ENCODE results near the gene G3BP2. TPM values are rescaled to one million over a fixed set of nuclear protein-coding genes. Genes with fewer than 3 reads are reported as not detected.

The G3BP2 gene
- total and polyA plus RNA-seq, 2 experiments from 2014 or later = 103 to 411 TPM

DNA sequence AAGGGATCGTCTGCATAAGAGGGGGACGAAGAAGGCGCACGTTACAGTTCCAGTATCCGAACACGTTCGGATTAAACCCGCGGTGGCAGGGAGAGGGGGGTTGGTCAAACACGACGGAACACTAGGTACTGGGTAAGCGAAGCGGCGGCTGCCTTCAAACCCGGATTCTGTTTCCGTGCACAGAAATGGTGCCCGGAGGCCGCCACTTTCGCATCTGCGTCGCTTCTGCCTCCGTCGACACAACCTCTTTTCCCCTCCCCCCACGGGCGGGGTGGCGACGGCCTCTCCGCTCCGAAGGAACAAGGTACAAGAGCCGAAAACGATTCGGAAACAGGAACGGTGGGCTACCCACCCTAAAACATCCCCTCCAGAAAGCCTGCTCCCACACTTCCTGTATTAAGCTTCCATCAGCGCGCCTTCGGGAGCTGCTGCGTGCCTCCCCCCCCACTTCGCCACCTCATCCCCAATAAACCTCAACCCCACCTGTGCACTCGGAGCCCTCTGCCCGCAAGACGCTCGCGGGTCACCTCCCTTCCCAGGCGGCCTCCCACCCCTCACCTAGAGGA is 667 bp downstream of the G3BP2 start (continued):
- TF ChIP-seq, protein P1, sequence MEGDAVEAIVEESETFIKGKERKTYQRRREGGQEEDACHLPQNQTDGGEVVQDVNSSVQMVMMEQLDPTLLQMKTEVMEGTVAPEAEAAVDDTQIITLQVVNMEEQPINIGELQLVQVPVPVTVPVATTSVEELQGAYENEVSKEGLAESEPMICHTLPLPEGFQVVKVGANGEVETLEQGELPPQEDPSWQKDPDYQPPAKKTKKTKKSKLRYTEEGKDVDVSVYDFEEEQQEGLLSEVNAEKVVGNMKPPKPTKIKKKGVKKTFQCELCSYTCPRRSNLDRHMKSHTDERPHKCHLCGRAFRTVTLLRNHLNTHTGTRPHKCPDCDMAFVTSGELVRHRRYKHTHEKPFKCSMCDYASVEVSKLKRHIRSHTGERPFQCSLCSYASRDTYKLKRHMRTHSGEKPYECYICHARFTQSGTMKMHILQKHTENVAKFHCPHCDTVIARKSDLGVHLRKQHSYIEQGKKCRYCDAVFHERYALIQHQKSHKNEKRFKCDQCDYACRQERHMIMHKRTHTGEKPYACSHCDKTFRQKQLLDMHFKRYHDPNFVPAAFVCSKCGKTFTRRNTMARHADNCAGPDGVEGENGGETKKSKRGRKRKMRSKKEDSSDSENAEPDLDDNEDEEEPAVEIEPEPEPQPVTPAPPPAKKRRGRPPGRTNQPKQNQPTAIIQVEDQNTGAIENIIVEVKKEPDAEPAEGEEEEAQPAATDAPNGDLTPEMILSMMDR (conservative IDR thresholded peaks at IDR 0.05; ENCODE audit: low read depth in 2 of 2) = no peak
- TF ChIP-seq ZNF331 (CRISPR knock-in tag; IDR thresholded peaks at IDR 0.05; ENCODE audit: low read depth) (no peak), ZNF114 (CRISPR knock-in tag; IDR thresholded peaks at IDR 0.05) (no peak)

- peaks cover 48% of the 10 kb centered on the region for H4K20me1 ChIP-seq (replicated peaks; ENCODE audit: insufficient read depth)
Observed at GRCh38 chr4:75671802-75672421, 1.3 kb downstream of the G3BP2 start.

More at GRCh38 chr4:75671802-75672421, 1.3 kb downstream of the G3BP2 start:
- Histone ChIP-seq H3K9me2 (ENCODE audit: insufficient read depth) (no peaks in the 10 kb centered on the region), H3K27me3 (ENCODE audit: insufficient read depth) (no peaks in the 10 kb centered on the region), H3K4me2 (peak overlapping the region; percentile 97), H3F3A (replicated peaks; ENCODE audit: low read depth) (peaks cover 9% of the 10 kb centered on the region; the same call in 1 of the 2 replicates), H3K79me2 (replicated peaks; ENCODE audit: insufficient read depth) (peaks cover 85% of the 10 kb centered on the region), H2AFZ (no peak overlapping the region), H3K4me1 (ENCODE audit: insufficient read depth) (peaks cover 65% of the 10 kb centered on the region), H3K27ac (ENCODE audit: low read depth) (peak overlapping the region; percentile 95), H3K4me3 (peak overlapping the region; percentile 95), H3K36me3 (ENCODE audit: insufficient read depth) (no peaks in the 10 kb centered on the region)
- Mint-ChIP-seq H3K9me3 (no peaks in the 10 kb centered on the region; the same call in 1 of the 3 replicates), H3K36me3 (ENCODE audit: low read depth) (peaks cover 3% of the 10 kb centered on the region; the same call in 2 of the 3 replicates), H3K4me3 (peak overlapping the region; percentile 92), H3K4me1 (peaks cover 63% of the 10 kb centered on the region), H3K27ac (peak overlapping the region; percentile 97), H3K27me3 (ENCODE audit: insufficient read depth, low read depth, poor library complexity) (peaks cover 23% of the 10 kb centered on the region)
- TF ChIP-seq CREB1 (CRISPR knock-in tag; IDR thresholded peaks at IDR 0.05; ENCODE audit: low read depth) = no peak
- TF ChIP-seq, protein P2, sequence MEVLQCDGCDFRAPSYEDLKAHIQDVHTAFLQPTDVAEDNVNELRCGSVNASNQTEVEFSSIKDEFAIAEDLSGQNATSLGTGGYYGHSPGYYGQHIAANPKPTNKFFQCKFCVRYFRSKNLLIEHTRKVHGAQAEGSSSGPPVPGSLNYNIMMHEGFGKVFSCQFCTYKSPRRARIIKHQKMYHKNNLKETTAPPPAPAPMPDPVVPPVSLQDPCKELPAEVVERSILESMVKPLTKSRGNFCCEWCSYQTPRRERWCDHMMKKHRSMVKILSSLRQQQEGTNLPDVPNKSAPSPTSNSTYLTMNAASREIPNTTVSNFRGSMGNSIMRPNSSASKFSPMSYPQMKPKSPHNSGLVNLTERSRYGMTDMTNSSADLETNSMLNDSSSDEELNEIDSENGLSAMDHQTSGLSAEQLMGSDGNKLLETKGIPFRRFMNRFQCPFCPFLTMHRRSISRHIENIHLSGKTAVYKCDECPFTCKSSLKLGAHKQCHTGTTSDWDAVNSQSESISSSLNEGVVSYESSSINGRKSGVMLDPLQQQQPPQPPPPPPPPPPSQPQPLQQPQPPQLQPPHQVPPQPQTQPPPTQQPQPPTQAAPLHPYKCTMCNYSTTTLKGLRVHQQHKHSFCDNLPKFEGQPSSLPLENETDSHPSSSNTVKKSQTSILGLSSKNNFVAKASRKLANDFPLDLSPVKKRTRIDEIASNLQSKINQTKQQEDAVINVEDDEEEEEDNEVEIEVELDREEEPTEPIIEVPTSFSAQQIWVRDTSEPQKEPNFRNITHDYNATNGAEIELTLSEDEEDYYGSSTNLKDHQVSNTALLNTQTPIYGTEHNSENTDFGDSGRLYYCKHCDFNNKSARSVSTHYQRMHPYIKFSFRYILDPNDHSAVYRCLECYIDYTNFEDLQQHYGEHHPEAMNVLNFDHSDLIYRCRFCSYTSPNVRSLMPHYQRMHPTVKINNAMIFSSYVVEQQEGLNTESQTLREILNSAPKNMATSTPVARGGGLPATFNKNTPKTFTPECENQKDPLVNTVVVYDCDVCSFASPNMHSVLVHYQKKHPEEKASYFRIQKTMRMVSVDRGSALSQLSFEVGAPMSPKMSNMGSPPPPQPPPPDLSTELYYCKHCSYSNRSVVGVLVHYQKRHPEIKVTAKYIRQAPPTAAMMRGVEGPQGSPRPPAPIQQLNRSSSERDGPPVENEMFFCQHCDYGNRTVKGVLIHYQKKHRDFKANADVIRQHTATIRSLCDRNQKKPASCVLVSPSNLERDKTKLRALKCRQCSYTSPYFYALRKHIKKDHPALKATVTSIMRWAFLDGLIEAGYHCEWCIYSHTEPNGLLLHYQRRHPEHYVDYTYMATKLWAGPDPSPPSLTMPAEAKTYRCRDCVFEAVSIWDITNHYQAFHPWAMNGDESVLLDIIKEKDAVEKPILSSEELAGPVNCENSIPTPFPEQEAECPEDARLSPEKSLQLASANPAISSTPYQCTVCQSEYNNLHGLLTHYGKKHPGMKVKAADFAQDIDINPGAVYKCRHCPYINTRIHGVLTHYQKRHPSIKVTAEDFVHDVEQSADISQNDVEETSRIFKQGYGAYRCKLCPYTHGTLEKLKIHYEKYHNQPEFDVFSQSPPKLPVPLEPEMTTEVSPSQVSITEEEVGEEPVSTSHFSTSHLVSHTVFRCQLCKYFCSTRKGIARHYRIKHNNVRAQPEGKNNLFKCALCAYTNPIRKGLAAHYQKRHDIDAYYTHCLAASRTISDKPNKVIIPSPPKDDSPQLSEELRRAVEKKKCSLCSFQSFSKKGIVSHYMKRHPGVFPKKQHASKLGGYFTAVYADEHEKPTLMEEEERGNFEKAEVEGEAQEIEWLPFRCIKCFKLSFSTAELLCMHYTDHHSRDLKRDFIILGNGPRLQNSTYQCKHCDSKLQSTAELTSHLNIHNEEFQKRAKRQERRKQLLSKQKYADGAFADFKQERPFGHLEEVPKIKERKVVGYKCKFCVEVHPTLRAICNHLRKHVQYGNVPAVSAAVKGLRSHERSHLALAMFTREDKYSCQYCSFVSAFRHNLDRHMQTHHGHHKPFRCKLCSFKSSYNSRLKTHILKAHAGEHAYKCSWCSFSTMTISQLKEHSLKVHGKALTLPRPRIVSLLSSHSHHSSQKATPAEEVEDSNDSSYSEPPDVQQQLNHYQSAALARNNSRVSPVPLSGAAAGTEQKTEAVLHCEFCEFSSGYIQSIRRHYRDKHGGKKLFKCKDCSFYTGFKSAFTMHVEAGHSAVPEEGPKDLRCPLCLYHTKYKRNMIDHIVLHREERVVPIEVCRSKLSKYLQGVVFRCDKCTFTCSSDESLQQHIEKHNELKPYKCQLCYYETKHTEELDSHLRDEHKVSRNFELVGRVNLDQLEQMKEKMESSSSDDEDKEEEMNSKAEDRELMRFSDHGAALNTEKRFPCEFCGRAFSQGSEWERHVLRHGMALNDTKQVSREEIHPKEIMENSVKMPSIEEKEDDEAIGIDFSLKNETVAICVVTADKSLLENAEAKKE (CRISPR knock-in tag; IDR thresholded peaks at IDR 0.05) = no peak
- TF ChIP-seq STAT1 (IDR thresholded peaks at IDR 0.05; ENCODE audit: unreplicated experiment) = no peak
- no peak for TF ChIP-seq EZH2phosphoT487 (IDR thresholded peaks at IDR 0.05; ENCODE audit: unreplicated experiment)
- TF ChIP-seq ZNF331 (CRISPR knock-in tag; IDR thresholded peaks at IDR 0.05; ENCODE audit: low read depth) = no peak
- ATAC-seq (no peak), DNase-seq (ENCODE audit: low spot score) (no peak)
